Caki2 (cell line): Measurements from ENCODE around the gene PSMB7. TPM values are rescaled to one million over a fixed set of nuclear protein-coding genes. Genes with fewer than 3 reads are reported as not detected.
A peak's percentile ranks its signal among the peaks of the same experiment; 100 is the strongest.

Source experiments
- DNase-seq: peaks from one replicate; pipeline ENCODE4 v3.0.0-alpha.2; 2015; ENCODE audit warnings: low read depth
- in situ Hi-C: cut with HindIII; loops from 2 replicates; pipeline ENCODE4 v1.10.0; 2016; ENCODE audit warnings: low sequenced_read_pairs, low pct_unique_long_range_greater_than_20kb, mixed read lengths
- total RNA-seq: library from RNA; depleted of rRNA; stranded (reverse); fragments of >200 nt; shearing (Covaris generic); gene quantifications from 2 replicates; pipeline ENCODE4 v1.2.3, GENCODE V29; 2014; ENCODE audit warnings: low replicate concordance

Gene PSMB7
- total RNA-seq, 1 experiment from 2014 or later, result 142 TPM

- in situ Hi-C loops, result no loop called here
- peak; percentile 47 for DNase-seq
Measured at GRCh38 chr9:124342776-124343485, 72.3 kb downstream of the PSMB7 start.

GRCh38 chr9:124342402-124342775, 72.9 kb downstream of the PSMB7 start:
- no peak for DNase-seq
- in situ Hi-C loops, result no loop called here

DNA sequence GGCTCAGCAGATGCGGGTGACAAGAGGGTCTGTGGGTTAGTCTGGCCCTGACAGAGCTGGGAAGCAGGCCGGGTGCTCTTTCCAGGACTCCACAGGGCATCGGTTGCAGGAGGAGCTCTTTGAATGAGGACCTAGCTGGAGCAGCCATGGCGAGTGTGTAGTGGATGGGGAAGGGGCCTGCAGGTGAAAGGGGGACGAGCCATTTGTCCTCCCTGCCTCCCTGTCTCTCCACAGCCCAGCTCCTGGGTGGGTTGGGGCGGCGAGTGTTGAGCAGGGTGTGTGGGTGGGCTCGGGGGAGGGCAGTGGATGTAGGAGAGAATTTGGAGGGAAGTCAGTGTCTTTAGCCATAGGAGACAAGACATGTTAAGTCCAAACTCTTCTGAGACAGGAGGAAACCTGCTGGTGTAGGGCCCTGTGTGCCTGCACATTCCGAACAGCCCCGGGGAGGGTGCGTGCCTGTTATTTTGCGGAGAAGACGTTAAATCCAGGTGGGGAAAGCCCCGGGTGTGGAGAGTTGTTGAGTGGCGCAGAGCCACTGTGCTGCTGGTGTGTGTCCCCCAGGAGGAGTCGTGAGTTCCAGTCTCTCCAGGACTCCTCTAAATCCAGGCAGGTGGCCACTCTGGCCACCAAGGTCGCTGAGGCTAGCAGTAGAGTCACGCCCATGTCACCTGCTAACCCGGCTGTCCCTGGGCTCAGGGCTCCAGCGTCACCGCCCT, 73.6 kb downstream of the PSMB7 start:
- no peak for DNase-seq
- in situ Hi-C loops, result no loop called here

GRCh38 chr9:124340219-124341069, 74.8 kb downstream of the PSMB7 start:
- DNase-seq, result no peak
- in situ Hi-C loops, result no loop called here

- in situ Hi-C loops, result no loop called here
- no peak for DNase-seq
Measured at GRCh38 chr9:124339603-124340146, 75.6 kb downstream of the PSMB7 start.

DNA sequence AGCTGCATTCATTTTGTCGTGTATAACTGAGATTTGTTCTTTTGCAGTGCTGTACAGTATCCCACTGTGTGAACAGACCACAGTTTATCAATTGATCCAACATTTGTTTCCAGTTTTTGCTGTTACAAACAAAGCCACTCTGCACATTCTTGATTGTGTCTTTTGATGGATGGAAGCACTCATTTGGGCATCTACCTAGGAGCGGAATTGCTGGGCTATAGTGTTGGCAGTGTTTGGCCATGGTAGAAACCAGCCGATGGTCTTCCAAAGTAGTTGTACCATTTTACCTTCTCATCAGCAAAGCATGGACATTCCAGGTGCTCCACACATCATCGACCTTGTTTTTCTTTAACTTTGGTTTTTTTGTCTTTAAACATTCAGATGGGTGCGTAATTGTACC, 77.7 kb downstream of the PSMB7 start:
- no peak for DNase-seq

DNA sequence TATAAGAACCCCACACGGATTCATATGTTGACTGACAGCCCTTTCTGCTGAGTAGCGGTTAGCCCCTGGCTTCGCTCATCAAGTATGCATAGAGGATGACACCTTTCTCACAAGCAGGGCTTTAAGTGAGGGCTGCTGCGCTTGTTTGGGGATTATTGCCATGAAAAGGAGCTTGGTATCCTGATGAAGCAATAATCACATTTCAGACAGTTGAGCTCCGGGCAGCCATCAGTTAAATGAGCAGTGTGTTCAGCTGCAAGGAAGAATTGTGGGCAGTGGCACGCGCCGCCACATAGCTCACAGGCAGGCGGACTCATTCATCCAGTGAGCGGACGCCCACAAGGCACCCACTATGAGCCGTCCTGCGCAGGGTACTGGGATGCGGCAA, 79.9 kb downstream of the PSMB7 start:
- no peak for DNase-seq
- in situ Hi-C loops, result no loop called here

More for the DNA sequence above, 77.7 kb downstream of the PSMB7 start:
- in situ Hi-C loops, result no loop called here

- in situ Hi-C loops, result no loop called here
- DNase-seq, result no peak
Measured at GRCh38 chr9:124334568-124335319, 80.5 kb downstream of the PSMB7 start.

DNA sequence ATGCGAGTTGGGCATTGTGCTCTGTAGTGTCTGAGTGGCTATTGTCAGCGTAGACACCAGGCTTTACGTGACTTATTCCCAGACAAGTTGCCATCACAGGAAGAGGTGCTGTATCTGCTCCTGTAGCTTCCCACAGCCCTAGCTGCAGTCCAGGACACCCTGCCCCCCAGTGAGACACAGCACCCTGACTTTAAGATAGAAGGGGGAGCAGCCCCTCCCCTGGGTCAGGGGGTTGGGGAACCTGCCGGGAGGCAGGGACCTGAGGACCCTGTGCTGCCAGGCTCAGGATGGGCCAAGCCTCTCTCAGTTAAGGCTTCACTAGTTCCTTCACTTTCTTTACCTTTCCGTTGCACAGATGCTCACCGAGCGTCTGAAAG, 82.1 kb downstream of the PSMB7 start:
- no peak for DNase-seq
- in situ Hi-C loops, result no loop called here

DNA sequence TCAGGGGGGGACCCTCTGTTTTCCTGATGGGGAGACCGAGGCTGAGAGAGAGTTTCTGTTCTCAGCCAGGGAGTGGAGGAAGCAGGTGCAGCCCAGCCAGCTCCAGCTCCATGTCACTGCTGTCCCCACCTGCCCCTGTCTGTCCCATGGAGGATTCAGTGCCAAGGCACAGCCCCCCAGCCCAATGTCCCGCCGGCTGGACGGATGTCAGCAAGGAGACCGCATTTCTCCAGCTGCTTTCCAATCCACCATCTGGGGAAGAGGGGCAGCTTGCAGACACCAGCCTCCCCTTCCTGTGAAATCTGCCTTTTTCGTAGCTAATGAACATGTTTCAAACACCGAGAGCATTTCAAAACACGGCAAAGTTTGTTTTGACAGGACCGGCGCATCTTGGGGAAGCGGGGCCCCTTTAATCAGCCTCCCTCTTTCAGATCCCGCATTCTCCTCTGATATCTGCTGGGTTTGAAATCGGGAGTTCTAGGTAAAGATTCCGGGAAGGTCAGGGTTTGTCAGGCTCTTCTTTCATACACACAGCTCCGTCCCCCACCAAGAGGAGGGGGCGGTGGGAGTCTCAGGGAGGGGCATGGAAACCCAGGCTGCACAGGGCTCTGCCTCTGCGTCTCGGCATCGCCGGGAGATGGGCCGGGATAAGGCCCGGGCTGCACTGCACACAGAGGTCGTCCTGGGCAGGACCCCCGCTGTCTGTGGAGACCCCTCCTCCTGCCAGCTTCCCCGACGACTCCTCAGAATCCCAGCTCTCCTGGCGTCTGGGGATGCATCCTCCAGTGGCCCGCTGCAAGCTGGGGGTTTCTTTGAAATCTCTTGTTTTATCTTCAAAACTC, 82.7 kb downstream of the PSMB7 start:
- in situ Hi-C loops, result no loop called here

GRCh38 chr9:124331580-124331979, 83.7 kb downstream of the PSMB7 start:
- no peak for DNase-seq
- in situ Hi-C loops, result no loop called here

More for the DNA sequence above, 82.7 kb downstream of the PSMB7 start:
- DNase-seq, result no peak

GRCh38 chr9:124330011-124330697, 85.1 kb downstream of the PSMB7 start:
- DNase-seq, result no peak
- in situ Hi-C loops, result no loop called here

DNA sequence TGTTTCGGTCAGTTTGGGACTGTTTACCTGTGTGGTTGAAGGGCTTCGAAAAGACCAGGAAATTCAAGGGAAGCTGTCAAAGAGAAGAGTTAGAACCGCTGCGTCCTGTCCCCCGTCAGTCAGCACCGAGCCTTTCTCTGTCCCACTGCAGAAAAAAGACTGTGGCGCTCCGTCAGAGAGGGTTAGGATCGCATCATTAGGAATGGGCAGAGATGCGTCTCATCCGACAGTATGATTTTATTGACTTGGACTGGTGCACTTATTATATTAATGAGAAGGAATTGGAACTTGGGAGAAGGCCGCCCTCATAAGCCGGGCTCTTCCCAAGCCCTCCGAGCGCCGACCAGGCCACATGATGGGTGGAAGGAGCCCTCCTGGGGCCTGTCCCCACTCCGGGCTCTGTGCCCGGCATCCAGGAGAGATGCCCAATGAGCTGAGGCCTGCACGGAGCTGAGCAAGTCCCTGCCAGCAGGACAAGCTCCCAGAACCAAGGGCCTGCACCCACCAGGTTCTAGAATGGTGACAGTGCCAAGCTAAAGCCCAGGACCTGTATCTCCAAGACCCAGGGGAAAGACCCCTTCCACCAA, 85.9 kb downstream of the PSMB7 start:
- in situ Hi-C loops, result no loop called here
- DNase-seq, result no peak

GRCh38 chr9:124328285-124328684, 87.0 kb downstream of the PSMB7 start:
- in situ Hi-C loops, result no loop called here

GRCh38 chr9:124327491-124327890, 87.8 kb downstream of the PSMB7 start:
- DNase-seq, result no peak
- in situ Hi-C loops, result no loop called here

More at GRCh38 chr9:124328285-124328684, 87.0 kb downstream of the PSMB7 start:
- DNase-seq, result no peak

DNA sequence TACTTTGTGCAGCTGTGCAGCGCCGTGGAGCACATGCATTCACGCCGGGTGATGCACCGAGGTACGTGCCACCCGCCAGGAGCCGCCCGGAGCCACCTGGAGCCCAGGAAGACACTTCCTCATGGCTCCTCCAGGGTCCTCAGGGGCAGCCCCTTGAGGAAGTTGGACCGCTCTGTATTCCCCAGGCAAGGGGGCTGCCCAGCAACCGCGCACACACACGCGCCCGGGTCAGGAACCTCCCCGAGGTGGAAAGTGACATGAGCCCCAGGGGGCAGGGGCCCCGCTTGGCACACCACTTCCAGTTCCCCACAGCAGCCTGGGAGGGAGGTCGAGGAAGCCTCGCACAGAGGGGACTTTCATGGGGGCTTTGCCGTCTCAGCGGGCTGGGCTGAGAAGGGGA, 88.9 kb downstream of the PSMB7 start:
- in situ Hi-C loops, result no loop called here
- no peak for DNase-seq
